ENCODE measurements around the gene ROR2.

ROR2 gene

GRCh38 chr9:91711755-91712601, 238.1 kb downstream of the ROR2 start:
- TF ChIP-seq, protein P1, sequence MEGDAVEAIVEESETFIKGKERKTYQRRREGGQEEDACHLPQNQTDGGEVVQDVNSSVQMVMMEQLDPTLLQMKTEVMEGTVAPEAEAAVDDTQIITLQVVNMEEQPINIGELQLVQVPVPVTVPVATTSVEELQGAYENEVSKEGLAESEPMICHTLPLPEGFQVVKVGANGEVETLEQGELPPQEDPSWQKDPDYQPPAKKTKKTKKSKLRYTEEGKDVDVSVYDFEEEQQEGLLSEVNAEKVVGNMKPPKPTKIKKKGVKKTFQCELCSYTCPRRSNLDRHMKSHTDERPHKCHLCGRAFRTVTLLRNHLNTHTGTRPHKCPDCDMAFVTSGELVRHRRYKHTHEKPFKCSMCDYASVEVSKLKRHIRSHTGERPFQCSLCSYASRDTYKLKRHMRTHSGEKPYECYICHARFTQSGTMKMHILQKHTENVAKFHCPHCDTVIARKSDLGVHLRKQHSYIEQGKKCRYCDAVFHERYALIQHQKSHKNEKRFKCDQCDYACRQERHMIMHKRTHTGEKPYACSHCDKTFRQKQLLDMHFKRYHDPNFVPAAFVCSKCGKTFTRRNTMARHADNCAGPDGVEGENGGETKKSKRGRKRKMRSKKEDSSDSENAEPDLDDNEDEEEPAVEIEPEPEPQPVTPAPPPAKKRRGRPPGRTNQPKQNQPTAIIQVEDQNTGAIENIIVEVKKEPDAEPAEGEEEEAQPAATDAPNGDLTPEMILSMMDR (IDR thresholded peaks at IDR 0.05; ENCODE audit: low read depth, low read length), result no peak
- no peak for DNase-seq (ENCODE audit: extremely low read depth, low read depth)

- no peak for DNase-seq (ENCODE audit: extremely low read depth, low read depth)
- TF ChIP-seq, protein P1 (IDR thresholded peaks at IDR 0.05; ENCODE audit: low read depth, low read length), result no peak
Measured at GRCh38 chr9:91710158-91710557, 239.9 kb downstream of the ROR2 start.

GRCh38 chr9:91705386-91705785, 244.6 kb downstream of the ROR2 start:
- DNase-seq (ENCODE audit: extremely low read depth, low read depth), result no peak
- TF ChIP-seq, protein P1 (IDR thresholded peaks at IDR 0.05; ENCODE audit: low read depth, low read length), result no peak

GRCh38 chr9:91700475-91700874, 249.6 kb downstream of the ROR2 start:
- TF ChIP-seq, protein P1 (IDR thresholded peaks at IDR 0.05; ENCODE audit: low read depth, low read length), result no peak
- no peak for DNase-seq (ENCODE audit: extremely low read depth, low read depth)

DNA sequence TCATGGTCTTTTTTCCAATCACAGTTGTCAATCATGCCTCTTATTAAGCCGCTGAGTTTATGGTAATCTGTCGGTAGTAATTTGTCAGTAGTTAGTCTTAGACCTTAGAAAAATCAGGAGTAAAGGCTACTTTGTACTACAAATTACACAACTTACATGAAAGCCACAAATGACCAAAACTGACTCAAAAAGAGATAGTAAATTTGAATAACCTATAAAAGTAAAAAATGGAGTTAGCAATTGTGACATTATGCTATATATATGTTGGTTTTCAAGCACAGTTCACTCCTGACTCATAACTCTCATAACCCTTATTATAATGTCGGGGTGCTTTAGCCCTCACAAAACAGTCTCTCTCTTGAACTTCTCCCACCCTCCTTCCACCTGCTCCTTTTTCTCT, 251.8 kb downstream of the ROR2 start:
- TF ChIP-seq, protein P1 (IDR thresholded peaks at IDR 0.05; ENCODE audit: low read depth, low read length), result no peak
- no peak for DNase-seq (ENCODE audit: extremely low read depth, low read depth)

- TF ChIP-seq, protein P1 (IDR thresholded peaks at IDR 0.05; ENCODE audit: low read depth, low read length), result no peak
- no peak for DNase-seq (ENCODE audit: extremely low read depth, low read depth)
Measured at GRCh38 chr9:91697201-91697600, 252.8 kb downstream of the ROR2 start.

GRCh38 chr9:91694081-91694870, 255.8 kb downstream of the ROR2 start:
- TF ChIP-seq, protein P1 (IDR thresholded peaks at IDR 0.05; ENCODE audit: low read depth, low read length), result no peak
- no peak for DNase-seq (ENCODE audit: extremely low read depth, low read depth)

Data from AG09319 (cell line).